Measurements from ENCODE around the gene HOGA1.

DNA sequence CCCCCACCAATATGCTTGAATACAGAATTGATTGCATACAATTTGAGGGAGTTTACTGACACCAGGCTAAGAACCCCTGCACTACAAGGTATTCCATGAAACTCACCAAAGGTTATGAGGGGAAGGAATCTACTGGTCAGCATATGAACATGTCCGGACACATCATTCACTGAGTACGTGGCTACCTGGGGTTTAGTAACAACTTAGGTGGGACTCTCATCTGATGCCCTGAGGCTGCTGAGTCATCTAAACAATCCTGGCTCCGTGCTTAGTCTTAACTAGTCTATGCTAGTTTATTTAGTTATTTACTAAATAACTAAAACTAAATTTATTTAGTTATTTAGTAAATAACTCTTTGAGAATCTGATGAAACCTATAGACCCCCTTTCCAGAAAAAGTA lies 67.6 kb downstream of the HOGA1 start:
- TF ChIP-seq POLR2A (IDR thresholded peaks at IDR 0.05): no peak
- TF ChIP-seq, protein P1, sequence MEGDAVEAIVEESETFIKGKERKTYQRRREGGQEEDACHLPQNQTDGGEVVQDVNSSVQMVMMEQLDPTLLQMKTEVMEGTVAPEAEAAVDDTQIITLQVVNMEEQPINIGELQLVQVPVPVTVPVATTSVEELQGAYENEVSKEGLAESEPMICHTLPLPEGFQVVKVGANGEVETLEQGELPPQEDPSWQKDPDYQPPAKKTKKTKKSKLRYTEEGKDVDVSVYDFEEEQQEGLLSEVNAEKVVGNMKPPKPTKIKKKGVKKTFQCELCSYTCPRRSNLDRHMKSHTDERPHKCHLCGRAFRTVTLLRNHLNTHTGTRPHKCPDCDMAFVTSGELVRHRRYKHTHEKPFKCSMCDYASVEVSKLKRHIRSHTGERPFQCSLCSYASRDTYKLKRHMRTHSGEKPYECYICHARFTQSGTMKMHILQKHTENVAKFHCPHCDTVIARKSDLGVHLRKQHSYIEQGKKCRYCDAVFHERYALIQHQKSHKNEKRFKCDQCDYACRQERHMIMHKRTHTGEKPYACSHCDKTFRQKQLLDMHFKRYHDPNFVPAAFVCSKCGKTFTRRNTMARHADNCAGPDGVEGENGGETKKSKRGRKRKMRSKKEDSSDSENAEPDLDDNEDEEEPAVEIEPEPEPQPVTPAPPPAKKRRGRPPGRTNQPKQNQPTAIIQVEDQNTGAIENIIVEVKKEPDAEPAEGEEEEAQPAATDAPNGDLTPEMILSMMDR (IDR thresholded peaks at IDR 0.05): no peak

All from right lobe of liver (tissue), 4 donors.